HG02588 (cell line): ENCODE results near the gene ACVR1B.
A peak's percentile ranks its signal among the peaks of the same experiment; 100 is the strongest.

Experiments
- ATAC-seq: cut with Tn5 transposase; IDR thresholded peaks from one replicate; pipeline ENCODE4 v1.9.1; 2021; ENCODE audit warnings: mild to moderate bottlenecking, moderate library complexity; ENCODE audit not compliant: unreplicated experiment

ACVR1B gene

DNA sequence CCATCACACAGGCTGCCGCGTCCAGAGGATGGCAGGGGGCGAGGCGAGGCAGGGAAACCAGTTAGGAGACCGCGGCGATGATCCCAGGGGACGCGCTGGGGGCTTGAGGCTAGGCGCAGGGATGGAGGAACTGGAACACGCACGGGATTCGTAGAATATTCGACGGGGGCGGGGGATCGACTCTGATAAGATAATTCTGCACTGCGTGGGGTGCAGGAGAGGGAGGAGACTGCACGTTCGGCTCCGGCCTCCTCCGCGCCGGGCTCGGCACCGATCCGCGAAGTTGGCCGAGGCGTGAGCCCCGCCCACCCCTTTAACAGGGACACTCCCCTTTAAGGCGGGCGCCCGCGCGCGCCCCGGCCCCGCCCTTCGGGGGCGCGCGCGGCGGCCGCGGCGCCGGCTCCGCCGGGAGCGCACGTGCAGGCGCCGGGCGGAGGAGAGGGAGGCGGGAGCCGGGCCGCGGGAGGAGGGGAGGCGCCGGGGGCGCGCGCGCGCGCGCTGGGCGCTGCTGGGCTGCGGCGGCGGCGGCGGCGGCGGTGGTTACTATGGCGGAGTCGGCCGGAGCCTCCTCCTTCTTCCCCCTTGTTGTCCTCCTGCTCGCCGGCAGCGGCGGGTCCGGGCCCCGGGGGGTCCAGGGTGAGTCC lies at the start of gene ACVR1B:
TSS of gene ACVR1B (plus strand) at position 501 of the 644 bp plus-strand sequence. CDS start at position 546, 45 bp downstream.
- ATAC-seq: peak; percentile 90

DNA sequence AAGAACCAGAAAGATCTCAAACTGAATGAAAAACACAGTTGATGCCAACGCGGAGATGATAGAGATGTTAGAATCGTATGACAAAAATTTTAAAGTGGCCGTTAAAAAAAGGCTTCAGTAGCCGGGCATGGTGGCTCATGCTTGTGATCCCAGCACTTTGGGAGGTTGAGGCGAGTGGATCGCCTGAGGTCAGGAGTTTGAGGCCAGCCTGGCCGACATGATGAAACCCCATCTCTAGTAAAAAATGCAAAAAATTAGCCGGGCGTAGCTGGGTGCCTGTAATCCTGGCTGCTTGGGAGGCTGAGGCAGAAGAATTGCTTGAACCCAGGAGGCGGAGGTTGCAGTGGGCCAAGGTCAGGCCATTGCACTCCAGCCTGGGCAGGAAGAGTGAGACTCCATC lies 49.6 kb upstream of the ACVR1B start:
- no peak for ATAC-seq

DNA sequence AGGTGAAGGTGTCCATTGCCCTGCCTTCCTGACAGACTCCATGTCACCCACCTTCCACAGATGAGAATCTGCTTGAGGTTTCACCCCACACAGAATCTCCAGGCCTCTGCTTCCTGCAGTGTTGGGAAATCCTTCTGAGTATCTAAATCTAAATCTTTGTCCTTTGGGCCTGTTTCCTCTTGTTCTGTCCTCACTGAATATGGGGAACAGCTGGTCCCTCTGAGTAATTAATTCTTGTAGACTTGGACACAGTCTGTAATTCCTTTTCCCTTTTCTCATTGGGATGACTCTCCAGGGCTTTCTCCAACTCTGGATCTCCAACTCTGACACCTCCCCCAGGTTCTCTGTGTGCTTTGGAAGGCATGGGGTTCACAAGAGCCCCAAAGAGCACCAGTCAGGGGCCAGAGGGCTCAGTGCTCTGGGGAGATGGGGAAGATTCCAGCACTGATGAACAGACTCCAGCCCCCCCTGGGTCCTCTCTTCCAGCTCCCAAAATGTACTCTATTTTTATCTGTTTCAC lies 46.5 kb upstream of the ACVR1B start:
- ATAC-seq: no peak

DNA sequence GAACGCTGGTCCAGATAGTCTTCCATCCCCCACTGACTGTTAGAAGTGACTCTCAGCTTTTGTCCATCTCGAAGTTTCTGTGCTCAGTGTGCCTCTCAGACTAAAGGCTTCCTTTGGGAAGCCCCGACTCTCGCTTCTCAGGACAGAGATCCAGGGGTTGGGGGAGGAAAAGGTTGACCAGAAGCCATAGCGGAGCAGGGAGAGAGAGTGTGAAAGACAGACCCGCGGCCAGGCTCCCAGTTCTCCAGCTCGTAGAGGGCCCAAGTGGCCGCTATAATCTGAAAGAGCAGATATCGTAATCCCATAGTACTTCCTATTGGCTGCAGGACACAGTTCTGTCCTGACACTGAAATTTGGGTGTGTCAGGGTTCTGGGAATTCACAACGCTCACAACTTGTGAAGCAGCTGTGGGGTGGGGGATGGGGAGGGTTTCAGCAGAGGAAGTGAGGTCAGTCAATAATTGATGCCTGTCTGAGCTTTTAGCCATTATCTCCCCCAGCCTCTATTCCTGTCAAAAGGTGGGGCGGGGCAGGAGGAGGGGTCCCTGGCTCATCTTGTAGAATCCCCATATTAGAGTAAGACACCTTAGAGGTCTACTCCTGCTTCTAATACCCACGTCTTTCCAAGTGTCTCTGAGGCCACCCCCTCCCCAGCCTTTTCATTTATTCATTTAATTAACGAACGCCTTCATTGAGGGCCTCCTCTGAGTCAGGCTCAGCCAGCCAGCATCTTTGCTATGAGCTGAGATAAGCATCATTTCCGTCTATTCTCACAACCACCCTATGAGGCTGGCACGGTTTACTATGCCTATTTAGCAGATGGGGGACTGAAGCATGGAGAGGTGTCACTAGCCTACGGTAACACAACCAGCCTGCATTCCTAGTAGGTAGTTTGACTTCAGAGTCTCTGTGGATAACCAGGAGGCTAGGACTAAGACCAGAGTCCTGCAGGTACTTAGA lies 45.7 kb upstream of the ACVR1B start:
- ATAC-seq: no peak

DNA sequence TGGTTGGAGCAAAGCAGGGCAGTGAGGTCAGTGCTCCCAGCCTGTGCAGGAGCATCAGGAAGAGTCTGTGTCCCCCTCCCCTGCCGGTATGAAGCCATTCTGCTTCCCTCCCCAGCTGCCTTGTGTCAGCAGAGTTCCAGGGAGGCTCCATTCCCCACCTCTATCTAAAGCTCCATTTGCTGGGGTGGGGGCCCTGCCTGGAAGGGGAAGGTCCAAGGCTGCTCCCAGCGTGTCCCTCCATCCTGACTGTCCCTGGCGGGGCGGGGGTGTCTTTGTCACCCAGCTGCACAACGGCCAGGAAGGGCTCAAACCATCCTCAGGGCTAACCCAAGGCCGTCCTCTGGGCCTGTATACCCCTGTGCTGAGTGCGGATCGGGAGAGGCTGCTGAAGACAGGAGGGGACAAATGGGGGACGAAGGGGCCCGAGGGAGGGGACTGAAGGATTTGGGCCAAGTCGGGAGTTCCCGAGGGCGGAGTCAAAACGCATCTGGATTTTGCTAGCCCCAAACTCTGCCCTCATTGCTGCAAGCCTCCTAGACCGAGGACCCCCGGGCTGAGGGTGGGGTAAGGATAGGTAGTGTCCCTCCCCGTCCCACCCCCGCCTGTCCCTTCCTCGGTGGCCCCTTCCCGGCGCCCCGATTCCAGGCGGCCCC lies 44.9 kb upstream of the ACVR1B start:
- no peak for ATAC-seq

DNA sequence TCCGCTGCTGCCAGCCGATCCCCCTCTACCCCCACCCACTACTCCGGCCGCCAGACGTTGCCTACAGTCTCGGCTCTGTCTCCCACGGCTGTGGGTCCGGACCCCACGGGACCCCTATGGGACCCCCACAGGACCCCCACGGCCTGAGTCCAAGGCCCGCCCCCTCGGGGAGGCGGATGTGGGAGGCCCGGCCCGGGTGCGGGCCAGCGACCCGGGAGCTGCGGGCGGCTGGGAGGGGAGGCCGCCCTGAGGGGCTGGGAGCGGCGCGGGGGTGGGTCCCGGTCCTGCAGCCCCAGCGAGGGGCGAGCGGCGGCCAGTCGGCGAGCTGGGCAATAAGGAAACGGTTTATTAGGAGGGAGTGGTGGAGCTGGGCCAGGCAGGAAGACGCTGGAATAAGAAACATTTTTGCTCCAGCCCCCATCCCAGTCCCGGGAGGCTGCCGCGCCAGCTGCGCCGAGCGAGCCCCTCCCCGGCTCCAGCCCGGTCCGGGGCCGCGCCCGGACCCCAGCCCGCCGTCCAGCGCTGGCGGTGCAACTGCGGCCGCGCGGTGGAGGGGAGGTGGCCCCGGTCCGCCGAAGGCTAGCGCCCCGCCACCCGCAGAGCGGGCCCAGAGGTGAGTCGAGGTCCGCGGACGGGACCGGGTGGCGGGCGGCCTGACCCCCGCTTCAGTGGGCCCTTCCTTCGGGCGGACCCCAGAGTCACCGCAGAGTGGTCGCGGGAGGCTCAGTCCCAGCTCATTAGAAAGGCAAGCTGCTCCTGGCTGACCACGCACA lies 44.2 kb upstream of the ACVR1B start, which contains the start of gene ACVRL1:
TSS of gene ACVRL1 (plus strand) at position 422 of the 773 bp plus-strand sequence. CDS start 4,971 bp downstream, outside the sequence.
- no peak for ATAC-seq

DNA sequence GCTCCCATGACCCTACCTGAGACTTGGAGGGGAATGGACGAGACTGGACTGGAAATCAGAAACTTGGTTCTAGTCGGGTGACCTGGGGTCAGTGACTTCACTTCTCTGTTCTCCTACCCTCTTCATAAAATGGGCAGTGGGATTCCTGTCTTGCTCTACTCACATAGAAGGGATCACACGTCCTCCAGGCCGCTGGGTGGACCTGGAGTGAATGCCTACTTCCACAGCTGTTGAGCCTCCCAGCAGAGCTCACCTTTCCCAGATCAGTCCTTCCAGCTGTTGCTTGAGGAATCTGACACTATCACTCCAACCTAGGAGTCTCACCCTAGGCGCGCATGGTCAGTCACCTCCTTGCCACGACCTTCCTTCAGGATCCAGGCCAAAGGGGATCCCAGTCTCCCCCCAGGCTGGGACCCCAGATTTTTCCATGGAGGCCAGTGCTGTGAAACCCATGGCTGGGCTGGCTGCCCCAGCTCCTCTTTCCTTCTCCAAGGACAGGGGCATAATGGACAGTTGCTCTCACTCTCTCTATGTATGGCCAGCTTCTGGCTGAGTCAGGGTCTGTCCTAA lies 43.6 kb upstream of the ACVR1B start:
- no peak for ATAC-seq

DNA sequence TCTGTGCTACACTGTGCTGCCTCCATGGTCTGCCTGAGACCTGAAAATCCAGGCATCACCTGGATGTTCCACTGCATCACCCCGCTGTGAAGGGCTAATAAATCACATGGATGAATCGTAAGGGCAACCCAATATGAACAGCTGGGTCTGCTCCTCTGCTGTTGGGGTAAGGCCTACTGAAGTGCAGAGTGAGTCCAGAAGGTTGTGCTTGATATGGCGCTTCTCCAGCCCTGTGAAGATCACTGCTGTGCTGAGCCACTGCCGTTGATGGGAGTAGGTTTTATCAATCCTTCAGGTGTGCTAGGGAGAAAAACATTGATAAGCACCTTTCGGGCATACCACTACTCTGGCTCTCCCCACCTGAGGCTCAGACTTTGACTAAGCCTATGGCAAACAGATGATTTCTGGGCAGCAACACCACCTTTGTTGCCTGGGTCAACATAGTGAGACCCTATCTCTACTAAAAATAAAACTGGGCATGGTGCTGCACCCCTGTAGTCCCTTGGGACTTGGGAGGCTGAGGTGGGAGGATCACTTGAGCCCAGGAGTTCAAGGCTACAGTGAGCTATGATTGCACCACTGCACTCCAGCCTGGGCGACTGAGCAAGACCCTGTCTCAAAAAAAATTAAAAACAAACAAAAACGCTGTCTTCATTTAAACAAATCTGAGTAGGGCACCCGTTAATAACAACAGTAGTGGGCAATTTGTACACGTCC lies 42.5 kb upstream of the ACVR1B start:
- no peak for ATAC-seq

DNA sequence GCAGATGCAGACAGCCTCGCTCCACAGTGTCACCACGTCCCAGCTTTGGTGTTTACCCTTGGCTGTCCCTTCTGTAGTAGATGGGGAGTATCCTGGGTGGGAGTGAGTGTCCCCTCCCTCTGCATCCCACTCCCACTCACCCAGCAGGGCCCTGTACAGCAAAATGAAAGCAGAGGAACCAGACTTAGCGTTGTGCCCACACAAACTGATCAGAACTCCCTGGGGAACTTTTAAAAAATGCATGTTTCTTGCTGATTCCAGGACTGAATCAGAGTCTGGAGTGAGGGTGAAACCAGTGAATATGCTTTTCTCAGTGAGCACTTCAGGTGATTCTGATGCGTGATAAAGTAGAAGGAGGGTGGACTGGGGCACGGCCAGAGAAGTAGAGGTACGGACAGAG lies 41.3 kb upstream of the ACVR1B start:
- no peak for ATAC-seq

DNA sequence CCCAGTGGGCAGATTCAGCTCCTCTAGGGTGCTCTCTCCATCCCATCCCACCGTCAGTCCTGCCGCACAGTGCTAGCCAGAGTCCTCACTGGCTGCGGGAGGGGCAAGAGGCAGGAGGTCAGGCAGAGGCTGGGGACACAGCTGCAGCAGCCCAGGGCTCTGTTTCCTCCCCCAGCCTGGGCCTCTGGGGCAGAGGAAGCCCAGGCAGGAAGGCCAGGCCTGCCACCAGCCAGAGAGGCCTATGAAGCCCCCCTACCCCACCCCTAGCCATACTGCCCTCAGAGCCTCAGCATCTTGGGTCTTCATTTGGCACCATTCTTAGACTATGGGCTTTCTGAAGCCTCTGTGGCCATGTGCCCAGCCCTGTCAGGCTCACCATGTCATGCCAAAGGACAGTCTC lies 40.8 kb upstream of the ACVR1B start:
- ATAC-seq: no peak

DNA sequence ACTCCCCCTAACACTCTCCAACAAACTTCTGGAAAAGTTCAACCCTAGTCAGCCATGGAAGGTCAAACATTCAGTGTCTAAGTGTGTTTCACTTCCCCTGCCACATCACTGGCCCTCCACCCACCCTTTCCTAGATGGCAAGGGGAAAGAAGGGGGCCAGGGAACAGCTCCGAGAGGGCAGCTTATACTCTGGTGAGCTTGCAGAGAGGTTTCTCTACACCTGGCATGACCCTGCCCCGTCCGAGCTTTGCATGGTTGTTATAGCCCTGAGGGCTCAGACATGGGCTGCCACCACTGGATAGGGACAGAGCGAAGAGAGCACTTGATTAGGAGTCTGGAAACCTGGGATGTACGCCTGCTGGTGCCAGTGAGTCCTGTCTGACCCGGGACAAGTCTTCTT lies 40.2 kb upstream of the ACVR1B start:
- no peak for ATAC-seq

DNA sequence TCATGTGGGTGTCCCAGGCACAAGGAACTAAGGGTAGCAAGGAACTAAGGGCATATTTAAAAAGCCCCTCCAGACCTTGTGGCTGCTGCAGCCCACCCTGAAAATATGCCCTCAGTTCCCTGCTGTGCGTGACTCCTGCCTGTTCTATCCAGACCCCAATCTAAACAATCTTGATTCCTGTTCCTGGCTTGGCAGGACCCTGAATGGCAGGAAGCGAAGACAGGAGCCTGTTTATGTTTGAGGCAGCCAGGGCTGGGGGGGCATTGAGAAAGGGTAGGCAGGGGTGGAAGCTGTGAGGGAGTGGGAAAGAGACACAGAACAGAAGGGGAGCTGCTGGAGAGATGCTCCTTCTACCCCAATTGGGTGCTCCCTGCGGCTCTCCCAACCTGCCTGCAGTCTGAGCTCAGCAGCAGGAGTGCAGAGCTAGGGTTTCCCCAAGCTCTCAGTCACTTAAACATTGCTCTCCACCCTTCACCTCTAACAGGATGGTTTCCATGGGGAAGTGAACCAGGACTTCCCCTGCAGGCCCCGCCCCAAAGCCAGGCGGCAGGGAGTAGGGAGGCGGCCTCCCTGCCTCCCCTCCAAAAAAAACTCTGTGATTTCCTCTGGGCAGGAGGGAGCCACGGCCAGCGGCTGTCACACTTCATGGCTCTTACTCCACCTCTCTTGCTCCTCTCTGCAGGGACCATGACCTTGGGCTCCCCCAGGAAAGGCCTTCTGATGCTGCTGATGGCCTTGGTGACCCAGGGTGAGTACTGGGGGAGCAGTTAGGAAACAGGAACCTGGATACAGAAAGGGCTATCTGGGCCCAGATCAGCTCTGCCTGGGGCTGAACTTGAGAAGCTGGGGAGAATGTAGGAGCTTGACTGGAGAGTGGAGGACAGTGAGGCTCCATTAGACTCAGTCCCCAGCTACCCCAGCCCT lies 39.4 kb upstream of the ACVR1B start:
- no peak for ATAC-seq

DNA sequence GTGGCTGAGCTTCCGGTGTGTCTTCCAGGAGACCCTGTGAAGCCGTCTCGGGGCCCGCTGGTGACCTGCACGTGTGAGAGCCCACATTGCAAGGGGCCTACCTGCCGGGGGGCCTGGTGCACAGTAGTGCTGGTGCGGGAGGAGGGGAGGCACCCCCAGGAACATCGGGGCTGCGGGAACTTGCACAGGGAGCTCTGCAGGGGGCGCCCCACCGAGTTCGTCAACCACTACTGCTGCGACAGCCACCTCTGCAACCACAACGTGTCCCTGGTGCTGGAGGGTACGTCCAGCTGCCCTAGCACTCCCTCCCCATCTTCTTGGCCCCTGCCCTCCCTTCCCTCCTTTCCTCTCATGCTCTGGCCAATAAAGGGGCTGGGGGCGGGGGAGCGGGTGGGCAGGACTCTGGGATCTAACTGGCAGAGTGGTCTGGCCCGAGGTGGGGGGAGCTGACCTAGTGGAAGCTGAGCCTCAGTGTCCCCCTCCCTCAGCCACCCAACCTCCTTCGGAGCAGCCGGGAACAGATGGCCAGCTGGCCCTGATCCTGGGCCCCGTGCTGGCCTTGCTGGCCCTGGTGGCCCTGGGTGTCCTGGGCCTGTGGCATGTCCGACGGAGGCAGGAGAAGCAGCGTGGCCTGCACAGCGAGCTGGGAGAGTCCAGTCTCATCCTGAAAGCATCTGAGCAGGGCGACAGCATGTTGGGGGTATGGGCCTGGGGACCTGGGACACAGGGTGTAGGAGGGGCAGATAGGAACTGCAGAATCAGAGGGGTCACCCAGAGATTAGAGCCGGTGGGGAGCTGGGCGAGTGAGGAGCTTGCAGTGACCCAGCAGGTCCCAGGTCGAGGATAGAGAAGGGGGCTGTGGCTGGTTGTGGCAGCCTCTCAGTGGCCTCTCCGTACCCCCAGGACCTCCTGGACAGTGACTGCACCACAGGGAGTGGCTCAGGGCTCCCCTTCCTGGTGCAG lies 38.1 kb upstream of the ACVR1B start:
- ATAC-seq: no peak

DNA sequence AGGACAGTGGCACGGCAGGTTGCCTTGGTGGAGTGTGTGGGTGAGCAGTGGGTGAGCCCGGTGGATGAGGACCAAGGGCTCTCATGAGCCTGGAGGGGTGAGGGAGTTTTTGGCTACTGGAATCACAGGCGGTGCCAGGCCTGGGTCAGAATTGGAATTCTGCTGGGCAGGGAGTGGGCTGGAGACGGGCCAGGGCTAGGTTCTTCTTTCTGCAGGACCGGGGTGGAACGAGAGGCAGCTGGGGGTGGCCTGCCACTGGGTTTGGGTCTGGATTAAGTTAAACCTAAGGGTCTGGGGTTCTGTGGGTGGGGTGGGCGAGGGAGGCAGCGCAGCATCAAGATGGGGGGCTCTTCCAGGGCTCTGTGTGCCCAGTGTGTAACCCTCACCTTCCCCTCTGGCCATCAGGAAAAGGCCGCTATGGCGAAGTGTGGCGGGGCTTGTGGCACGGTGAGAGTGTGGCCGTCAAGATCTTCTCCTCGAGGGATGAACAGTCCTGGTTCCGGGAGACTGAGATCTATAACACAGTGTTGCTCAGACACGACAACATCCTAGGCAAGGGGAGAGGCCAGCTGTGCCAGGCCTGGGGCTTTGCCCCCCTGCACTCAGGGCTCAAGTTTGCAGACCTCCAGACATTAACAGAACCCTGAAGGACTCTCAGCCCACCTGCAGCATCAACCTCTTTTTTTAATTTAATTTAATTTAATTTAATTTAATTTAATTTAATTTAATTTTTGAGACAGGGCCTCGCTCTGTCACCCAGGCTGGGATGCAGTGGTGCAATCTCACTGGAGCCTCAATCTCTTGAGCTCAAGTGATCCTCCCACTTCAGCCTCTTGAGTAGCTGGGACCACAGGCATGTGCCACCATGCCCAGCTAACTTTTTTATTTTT lies 37.2 kb upstream of the ACVR1B start:
- no peak for ATAC-seq

DNA sequence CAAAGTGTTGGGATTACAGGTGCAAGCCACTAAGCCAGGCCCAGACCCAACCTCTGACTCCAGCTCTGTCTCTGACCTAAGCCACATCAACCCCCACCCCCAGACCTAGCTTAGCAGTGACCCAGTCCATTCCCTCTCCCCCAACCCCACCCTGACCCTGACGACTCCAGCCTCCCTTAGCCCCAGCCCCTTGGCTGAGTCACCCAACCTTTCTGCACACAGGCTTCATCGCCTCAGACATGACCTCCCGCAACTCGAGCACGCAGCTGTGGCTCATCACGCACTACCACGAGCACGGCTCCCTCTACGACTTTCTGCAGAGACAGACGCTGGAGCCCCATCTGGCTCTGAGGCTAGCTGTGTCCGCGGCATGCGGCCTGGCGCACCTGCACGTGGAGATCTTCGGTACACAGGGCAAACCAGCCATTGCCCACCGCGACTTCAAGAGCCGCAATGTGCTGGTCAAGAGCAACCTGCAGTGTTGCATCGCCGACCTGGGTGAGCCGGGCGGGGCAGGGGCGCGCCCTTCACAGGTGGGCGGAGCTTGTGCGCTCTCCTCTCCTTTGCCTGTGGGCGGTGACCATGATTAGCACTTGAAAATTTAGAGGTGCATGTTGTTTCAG lies 36.4 kb upstream of the ACVR1B start:
- ATAC-seq: no peak

DNA sequence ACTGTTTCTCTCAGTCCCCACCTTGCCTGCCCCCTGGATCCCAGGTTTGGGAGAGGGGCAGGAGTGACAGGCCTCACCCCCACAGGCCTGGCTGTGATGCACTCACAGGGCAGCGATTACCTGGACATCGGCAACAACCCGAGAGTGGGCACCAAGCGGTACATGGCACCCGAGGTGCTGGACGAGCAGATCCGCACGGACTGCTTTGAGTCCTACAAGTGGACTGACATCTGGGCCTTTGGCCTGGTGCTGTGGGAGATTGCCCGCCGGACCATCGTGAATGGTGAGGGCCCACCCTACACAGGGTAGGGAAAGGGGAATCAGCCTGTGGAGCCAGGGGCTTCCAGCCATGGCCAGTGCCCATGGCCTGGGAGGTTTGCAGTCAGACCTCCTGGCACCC lies 35.5 kb upstream of the ACVR1B start:
- no peak for ATAC-seq
